ENCODE data around the gene CDCA3. TPM values are rescaled to one million over a fixed set of nuclear protein-coding genes. Genes with fewer than 3 reads are reported as not detected.

Gene CDCA3
- total RNA-seq, 4 donors from 2014 or later = 0.73 to 1.3 (median 0.90) TPM

DNA sequence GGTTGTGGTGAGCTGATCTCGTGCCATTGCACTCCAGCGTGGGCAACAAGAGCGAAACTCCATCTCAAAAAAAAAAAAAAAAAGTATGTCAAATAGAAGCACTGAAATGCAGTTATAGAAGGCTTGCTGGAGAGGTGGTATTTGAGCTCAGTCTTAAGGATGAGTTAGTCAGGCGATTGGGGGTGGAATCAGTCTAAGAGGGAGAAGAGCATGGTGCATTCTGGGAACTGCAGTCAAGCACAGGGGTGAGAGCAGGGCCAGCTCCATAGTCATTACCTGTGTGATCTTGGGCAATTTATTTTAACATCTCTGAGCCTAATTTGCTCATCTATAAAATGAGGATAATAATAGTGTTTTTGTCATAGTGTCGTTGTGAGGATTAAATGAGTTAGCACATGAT is 16.2 kb downstream of the CDCA3 start:
- TF ChIP-seq, protein P1, sequence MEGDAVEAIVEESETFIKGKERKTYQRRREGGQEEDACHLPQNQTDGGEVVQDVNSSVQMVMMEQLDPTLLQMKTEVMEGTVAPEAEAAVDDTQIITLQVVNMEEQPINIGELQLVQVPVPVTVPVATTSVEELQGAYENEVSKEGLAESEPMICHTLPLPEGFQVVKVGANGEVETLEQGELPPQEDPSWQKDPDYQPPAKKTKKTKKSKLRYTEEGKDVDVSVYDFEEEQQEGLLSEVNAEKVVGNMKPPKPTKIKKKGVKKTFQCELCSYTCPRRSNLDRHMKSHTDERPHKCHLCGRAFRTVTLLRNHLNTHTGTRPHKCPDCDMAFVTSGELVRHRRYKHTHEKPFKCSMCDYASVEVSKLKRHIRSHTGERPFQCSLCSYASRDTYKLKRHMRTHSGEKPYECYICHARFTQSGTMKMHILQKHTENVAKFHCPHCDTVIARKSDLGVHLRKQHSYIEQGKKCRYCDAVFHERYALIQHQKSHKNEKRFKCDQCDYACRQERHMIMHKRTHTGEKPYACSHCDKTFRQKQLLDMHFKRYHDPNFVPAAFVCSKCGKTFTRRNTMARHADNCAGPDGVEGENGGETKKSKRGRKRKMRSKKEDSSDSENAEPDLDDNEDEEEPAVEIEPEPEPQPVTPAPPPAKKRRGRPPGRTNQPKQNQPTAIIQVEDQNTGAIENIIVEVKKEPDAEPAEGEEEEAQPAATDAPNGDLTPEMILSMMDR (IDR thresholded peaks at IDR 0.05) = no peak
- no peak for TF ChIP-seq POLR2A (IDR thresholded peaks at IDR 0.05)
- H3K4me3 ChIP-seq (replicated peaks in 1 of 3) = no peak overlapping the region
- intact Hi-C loops (cut with DNase I) = loop anchor here (10.0 kb wide), 1 partner anchor 210 kb away; no protein-coding TSS in a partner anchor
- H3K36me3 ChIP-seq = peaks cover 5 to 10% of the 10 kb centered on the region in 2 donors
- no peak for DNase-seq
- no peaks in the 10 kb centered on the region for H3K9me3 ChIP-seq
- 83 to 86% methylated on average over 5 of the region's 5 CpGs for WGBS, 2 donors
- no peaks in the 10 kb centered on the region for H3K27me3 ChIP-seq
- no peak overlapping the region for H3K27ac ChIP-seq
- peaks cover 0 to 5% of the 10 kb centered on the region in 2 donors for H3K4me1 ChIP-seq

DNA sequence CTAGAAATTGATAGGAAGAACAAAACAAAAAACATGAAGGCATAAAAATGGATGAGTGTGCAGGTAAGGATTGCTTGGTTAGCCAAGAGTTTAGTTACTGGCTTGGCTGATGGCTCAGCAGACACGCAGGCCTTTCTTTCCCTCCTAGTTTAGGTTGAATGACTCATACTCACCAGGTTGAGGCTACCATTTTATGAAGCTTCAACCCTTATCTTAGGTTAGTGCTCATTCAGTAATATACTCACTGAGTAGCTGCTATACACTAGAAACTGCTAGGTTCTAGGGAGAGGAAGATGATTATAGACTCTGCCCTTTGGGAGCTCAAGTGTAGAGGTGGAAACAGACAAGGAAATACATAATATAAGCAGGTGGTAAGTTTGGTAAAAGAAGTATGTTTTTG is 16.8 kb downstream of the CDCA3 start:
- intact Hi-C loops (cut with DNase I) = loop anchor here (10.0 kb wide), 1 partner anchor 209 kb away; no protein-coding TSS in a partner anchor
- H3K36me3 ChIP-seq = peaks cover 5 to 10% of the 10 kb centered on the region in 2 donors
- TF ChIP-seq POLR2A (IDR thresholded peaks at IDR 0.05) = no peak
- TF ChIP-seq, protein P1 (IDR thresholded peaks at IDR 0.05) = no peak

DNA sequence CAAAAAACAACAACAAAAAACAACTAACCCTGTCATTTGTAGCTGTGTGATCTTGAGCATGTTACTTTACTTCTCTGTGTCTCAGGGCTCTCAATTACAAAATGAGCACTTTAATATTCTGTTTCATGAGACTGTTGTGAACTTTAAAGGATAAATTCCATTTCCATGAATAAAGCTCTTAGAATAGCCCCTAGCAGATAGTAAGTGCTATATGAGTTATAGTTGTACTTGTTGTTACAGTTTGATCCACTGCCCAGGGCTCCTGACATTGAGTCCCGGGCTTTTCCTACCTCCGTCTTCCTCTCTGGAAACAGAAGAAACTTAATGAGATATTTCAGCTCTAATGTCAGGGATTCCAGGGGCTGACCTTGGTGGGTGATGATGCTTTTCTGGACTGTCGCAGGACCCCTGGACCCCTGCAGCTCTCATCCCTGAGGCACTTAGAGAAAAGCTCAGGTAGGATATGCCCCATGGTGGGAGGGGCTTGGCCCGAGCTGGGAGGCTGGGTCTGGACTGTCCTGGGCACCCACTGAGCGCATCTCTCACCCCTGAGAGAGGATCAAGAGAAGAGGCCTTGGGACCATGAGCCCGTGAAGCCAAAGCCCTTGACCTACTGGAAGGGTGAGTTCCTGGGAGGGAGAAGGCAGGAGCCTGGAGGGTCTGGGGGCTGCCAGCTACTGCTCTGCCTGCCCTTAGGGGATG is 17.7 kb downstream of the CDCA3 start:
- peaks cover 5 to 10% of the 10 kb centered on the region in 2 donors for H3K36me3 ChIP-seq
- DNase-seq = no peak
- intact Hi-C loops (cut with DNase I) = loop anchor here (10.0 kb wide), 1 partner anchor 209 kb away; no protein-coding TSS in a partner anchor

More for the DNA sequence above, 16.8 kb downstream of the CDCA3 start:
- no peak for DNase-seq
- Histone ChIP-seq H3K4me3 (replicated peaks in 1 of 3) (no peak overlapping the region), H3K27me3 (no peaks in the 10 kb centered on the region), H3K4me1 (peaks cover 0 to 5% of the 10 kb centered on the region in 2 donors), H3K9me3 (no peaks in the 10 kb centered on the region), H3K27ac (no peak overlapping the region)
- WGBS, 2 donors = 81 to 88% methylated on average over 1 of the region's 1 CpG

DNA sequence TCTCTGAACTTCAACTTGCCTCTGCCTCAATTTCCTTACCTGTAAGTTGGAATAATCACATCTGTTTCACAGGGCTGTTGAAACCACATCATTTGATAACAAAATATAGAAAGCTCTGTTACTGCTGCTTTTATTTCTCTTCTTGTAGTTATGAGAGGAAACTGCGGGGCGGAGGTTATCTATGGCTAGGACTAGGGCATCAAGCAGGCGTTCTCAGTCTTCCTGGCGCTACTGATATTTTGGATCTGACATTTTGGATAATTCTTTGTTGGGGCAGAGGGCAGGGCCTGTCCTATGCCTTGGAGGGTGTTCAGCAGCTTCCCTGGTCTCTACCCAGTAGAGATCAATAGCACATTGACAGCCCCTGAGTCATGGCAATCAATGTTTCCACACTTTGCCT is 19.0 kb downstream of the CDCA3 start:
- H3K27ac ChIP-seq = no peak overlapping the region
- intact Hi-C loops (cut with DNase I) = loop anchor here (10.0 kb wide), 1 partner anchor 207 kb away; no protein-coding TSS in a partner anchor
- H3K27me3 ChIP-seq = no peaks in the 10 kb centered on the region
- DNase-seq = no peak
- peaks cover 7 to 14% of the 10 kb centered on the region in 2 donors for H3K4me1 ChIP-seq
- H3K36me3 ChIP-seq = no peaks in the 10 kb centered on the region
- H3K4me3 ChIP-seq (replicated peaks in 1 of 3) = no peak overlapping the region
- no peak for TF ChIP-seq POLR2A (IDR thresholded peaks at IDR 0.05)
- TF ChIP-seq, protein P1 (IDR thresholded peaks at IDR 0.05) = no peak
- 93 to 98% methylated on average over 4 of the region's 4 CpGs for WGBS, 2 donors
- H3K9me3 ChIP-seq = no peaks in the 10 kb centered on the region

More for the DNA sequence above, 17.7 kb downstream of the CDCA3 start:
- WGBS, 2 donors = 77 to 91% methylated on average over 5 to 6 of the region's 6 CpGs
- Histone ChIP-seq H3K4me3 (replicated peaks in 1 of 3) (no peak overlapping the region), H3K9me3 (no peaks in the 10 kb centered on the region), H3K27me3 (no peaks in the 10 kb centered on the region), H3K27ac (no peak overlapping the region), H3K4me1 (peaks cover 0 to 5% of the 10 kb centered on the region in 2 donors)
- no peak for TF ChIP-seq POLR2A (IDR thresholded peaks at IDR 0.05)
- TF ChIP-seq, protein P1 (IDR thresholded peaks at IDR 0.05) = no peak

DNA sequence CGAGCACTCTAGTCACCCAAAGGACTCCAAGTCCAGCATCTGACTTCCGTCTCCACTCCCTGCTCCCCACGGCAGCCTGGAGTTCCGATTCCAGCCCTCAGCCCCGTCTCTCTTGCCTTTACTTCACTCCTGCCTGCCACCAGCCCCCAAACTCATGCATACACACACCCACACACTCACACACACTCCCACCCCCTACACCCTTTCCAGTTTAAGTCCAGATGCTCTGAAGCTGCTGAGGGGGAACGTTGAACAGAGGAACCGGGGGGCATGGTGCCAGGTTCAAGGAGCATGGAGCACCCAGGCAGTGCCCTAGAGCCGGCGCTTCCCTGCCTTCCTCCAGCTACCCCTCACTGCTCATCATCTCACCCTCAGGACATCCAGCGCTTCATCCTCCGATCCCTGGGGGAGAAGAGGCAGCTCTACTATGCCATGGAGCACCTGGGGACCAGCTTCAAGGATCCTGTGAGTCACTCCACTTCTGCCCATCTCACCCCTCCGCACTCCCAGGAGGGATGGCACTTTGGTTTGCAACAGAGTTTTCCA is 19.6 kb downstream of the CDCA3 start:
- intact Hi-C loops (cut with DNase I) = loop anchor here (10.0 kb wide), 1 partner anchor 207 kb away; no protein-coding TSS in a partner anchor
- no peaks in the 10 kb centered on the region for H3K9me3 ChIP-seq
- no peak overlapping the region for H3K4me3 ChIP-seq (replicated peaks in 1 of 3)
- no peaks in the 10 kb centered on the region for H3K36me3 ChIP-seq
- H3K27ac ChIP-seq = no peak overlapping the region
- H3K27me3 ChIP-seq = no peaks in the 10 kb centered on the region
- TF ChIP-seq POLR2A (IDR thresholded peaks at IDR 0.05) = no peak
- TF ChIP-seq, protein P1 (IDR thresholded peaks at IDR 0.05) = no peak
- peaks cover 8 to 17% of the 10 kb centered on the region in 2 donors for H3K4me1 ChIP-seq
- no peak for DNase-seq
- 89 to 91% methylated on average over 12 of the region's 12 CpGs for WGBS, 2 donors

Measured in thyroid gland (tissue), 4 donors.